ENCODE data around the gene STPG1.
A peak's percentile ranks its signal among the peaks of the same experiment; 100 is the strongest.

STPG1 gene

DNA sequence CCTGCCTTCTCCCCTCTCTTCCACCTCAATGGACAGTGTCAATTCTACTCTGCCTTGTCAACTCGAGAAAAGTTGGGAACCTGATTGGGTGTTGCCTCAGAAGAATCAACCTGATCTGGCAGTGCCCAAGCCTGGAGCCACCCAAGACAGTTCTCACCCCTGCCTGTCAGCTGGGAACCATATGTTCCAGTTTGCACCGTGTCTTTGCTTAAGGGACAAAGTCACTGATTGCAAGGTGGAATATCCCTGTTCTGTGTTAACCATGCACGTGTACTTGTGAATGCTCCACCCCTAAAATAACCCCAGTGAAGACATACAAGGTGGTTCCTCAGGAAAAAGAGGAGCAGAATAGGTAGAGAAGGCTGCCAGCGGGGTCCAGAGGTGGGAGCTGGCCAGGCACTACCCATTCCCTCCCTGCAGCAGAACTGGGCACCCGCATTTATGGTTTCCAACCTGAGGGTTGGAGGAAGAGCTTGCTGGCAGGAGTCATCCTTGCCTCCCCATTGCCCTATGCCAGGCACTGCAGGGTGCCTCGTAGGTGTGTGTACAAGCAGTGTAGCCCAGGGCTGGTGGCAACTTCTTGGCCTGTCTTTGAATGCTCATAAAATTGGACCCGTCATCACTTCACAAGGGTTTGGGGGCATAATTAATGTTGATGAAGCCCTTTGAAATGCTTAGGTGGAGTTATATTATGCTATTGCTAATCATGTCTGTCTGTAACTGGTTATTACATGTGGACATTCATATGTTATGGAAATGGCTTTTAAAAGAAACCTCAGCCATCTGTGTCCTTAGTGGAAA is 13.4 kb upstream of the STPG1 start:
- no peak for DNase-seq (ENCODE audit: low read depth in 2 of 2)

DNA sequence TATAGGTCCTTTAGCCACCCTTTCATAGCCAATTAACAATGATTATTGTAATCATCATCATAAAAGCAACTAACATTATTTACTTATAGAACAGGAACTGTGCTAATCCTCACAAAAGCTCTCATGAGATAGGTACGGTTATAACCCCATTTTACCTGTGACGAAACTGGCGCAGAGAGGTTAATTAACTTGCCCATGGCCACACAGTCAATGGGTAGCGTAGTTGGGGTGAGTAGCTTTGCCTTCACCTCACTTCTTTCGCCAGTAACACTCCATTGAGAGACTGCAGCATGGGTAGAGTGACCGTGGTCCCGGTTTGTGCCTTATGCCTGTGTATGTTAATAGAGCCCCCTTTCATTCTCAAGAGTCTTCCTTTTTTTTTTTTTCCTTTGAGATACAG is 12.3 kb upstream of the STPG1 start:
- no peak for DNase-seq (ENCODE audit: low read depth in 2 of 2)

DNA sequence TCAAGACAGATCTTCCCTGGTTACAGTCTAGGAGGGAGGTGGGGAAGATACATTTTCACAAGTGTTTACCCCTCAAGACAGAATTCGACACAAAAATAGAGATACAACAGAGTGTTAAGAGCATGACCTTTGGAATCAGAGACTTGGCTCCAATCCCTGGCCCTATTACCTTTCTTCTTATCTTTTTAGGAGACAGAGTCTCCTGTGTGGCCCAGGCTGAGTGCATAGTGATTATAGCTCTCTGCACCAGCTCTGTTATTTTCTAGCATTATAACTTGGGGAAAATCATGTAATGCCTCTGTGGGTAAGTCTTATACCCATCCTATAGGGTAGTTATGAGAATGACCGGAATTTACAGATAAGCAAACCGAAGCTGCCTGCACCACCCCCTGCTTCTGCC is 11.9 kb upstream of the STPG1 start:
- DNase-seq (ENCODE audit: low read depth in 2 of 2) = no peak

DNA sequence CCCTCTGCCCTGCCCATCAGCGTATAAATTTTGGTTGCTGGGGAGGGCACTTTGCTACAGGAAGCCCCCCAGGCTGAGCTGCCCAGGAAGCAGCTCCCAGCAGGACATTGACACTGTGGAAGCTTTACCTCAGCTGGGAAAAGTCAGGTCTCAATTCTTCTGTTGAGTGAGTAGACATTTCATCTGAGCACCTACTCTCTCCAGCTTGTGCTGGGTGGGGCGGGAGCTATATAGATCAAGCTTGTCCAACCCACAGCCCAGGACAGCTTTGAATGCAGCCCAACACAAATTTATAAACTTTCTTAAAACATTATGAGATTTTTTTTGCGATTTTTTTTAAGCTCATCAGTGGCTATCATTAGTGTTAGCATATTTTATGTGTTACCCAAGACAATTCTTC is 11.4 kb upstream of the STPG1 start:
- DNase-seq (ENCODE audit: low read depth in 2 of 2) = no peak

DNA sequence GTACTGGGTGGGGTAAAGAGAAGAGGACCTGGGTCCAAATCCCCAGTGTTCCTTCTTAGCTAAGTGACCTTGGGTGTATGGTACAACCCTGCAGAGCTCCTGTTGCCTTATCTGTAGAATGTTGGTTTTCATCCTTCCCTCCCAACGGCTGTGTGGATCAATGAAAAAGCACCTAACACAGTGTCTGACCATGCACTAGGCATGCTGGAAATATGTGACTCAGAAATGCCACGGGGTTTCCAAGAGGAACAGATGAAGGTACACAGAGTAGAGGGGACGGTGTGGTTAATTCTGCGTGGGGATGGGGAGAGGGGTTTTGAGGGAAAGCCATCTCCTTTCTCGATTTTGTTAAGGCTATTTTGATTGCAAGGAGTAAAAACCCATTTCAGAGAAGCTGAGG is 10.6 kb upstream of the STPG1 start:
- DNase-seq (ENCODE audit: low read depth in 2 of 2) = no peak

DNA sequence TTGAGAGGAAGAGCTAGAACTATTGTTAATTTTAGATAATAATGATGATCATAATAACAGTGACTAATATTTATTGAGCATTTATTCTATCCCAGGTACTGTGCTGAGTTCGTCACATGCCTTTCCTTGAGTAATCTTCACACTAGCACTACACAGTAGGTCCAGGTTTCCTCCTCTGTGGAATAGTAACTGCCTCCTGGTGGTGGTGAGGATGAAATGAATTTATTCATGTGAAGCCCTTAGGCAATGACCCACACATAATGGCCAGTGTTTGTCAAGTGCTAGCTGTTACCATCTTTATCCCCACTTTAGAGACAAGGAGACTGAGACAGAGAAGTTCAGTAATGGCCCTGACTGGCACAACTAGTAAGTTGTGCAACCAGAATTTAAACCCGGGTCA is 7.9 kb upstream of the STPG1 start:
- no peak for DNase-seq (ENCODE audit: low read depth in 2 of 2)

DNA sequence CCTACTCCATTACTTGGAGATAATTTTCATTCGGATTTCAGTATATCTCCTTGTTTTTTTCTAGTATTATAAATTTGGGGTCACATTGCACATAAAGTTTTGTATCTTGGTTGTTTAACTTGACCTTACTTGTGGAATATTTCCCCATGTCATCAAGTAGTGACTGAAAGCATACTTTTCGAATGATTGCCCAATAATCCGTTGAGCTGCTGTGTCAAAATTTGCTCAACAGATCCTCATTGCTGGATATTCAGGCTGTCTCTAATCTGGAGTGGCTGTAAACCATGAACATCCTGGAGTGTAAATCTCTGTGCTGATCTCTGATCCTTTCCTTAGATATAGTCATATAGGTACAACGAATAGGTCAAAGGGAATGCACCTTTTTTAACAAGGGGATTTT is 7.0 kb upstream of the STPG1 start:
- DNase-seq (ENCODE audit: low read depth in 2 of 2) = no peak

DNA sequence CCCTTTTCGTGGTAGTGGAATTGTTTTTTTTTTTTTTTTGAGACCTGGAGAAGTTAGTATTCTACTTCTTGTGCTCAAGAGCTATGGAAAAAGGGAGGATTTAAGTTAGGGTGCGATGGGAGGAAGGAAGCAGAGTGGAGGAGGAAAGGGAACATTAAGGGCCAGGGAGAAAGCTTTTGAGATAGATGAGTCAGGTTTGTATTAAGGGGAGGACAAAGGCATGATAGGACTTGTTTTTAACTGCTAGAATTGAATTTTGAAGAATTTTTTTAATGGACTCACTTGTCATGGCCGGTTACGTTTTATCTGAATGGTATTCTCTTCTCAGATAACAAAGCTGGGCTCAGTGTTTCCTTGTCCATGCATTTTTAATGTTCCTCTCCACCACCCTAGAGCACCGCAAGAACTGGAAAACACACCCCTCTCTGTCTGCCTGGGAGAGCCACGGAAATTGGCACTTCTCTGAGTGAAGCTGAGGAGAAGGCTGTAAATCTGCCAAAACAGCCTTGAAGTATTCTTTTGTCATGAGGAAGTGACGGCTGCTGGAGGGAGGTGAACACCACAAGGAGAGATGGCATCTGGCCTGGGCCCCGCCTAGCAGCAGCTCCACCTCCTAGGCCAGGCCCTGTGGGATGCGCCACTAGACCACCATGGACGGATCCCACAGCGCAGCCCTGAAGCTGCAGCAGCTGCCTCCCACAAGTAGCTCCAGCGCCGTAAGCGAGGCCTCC is 5.5 kb upstream of the STPG1 start:
- DNase-seq (ENCODE audit: low read depth in 2 of 2) = no peak

DNA sequence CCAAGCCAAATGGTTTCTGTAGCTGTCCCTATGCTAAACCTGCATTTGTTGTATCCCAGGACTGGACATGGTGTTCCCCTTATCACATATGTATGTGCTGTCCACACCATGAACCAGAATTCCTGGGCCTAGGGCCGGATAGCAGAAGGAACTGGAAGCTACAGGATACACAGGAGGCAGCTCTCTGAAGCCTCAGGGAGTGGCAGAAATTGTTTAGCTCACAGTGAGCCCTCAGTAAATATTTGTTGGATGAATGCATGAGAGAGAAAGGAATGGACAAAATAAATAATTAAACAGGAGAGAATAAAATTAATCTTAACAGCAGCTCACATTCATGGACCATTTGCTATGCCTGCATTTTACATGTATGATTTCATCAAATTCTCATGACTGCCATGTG is 4.1 kb upstream of the STPG1 start:
- DNase-seq (ENCODE audit: low read depth in 2 of 2) = no peak

DNA sequence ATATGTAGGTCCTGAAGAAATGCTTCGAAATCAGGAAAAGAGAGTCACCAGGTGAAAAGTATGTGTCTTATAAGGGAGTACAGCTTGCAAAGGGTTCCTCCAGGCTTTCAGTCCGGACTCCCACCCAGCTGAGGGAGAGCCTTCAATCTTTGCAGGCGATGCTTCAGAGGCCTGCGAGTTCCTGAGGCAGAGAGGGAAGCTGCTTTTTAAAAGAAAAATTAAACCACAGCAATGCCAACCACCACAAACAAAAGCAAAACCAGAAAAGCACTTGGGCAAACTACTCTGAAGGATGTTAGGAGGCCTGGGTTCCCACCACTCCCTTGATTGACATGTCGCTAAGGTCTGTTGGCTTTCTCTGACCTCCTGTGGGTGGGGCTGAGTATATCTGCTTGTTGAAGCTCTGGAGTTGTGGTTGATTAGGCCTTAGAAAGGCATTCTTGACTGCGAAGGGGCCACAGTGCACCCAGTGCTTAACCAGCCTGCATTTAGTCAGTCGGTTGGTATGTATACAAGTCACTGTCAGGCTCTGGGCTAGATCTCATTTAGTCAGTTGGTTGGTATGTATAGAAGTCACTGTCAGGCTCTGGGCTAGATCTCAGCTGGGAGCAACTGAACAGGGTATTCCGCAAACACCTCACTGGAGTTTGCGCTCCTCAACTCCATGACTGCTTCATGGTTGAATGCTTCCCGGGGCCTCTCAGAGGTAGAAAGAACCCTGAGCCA is 3.2 kb upstream of the STPG1 start:
- no peak for DNase-seq (ENCODE audit: low read depth in 2 of 2)

DNA sequence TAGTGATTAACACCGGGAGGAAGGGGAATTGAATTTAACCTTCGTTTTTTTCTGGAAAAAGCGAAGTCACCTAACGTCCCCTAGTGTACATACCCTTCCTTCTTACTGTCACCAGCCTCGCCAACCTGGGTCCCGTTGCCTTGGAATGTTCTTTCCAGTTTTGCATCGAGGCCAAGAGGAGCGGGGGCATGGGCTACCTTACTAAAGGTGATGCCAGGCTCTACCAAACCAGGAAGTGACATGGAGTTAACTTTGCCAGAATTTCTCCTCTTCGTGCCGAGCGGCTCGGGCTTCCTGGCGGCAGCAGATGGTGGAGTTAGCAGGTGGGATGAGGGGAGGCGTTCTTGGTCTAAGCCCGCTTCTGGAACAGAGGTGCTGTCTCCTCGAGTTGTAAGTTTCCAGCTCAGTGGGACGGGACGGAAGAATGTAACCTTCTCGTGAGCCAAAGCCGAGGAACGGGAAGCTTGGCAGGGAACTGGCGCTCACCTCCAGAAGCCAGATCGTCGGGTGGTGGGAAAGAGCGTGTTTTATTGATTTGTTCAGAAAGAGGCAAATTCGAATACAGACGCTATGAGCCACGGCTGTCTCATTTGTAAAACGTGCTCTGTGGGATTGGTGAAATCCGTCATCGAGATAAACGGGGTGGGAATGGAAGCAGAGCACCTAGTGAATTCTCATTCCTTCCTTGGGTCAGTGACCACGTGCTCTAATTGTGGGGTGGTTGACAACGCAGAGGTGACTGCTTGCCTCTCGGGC is 2.5 kb upstream of the STPG1 start:
- DNase-seq (ENCODE audit: low read depth in 2 of 2) = no peak

DNA sequence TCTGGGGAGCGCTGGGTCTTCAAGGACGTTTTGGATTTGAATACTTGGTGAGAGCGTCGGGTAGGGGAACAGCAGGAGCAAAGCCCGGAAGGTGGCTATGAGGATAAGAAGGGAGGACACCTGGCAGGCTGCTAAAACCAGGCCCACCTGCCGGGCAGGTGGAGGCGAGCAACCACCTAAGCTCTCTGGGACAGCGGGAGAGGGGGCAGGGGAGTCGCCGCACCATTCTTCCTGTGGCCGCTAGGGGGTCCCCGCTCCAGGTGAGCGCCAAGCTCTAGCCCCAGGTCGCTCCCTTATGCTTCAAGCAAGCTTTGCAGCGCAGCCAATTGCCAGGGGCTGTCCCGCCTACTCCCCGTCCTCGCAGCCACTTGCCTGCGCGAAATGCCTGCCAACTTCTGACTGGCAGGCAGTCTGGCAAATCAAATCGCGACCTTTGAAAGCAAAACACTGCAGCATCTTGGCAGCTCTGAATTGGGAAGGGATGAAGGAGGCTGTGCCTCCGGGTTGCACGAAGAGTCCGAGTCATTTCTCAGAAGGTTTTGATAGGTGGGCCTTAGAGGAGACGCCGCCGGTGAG is 1.8 kb upstream of the STPG1 start, which contains the start of gene NIPAL3:
Gene NIPAL3 (plus strand): TSS at position 469 of the 576 bp plus-strand sequence. CDS start 3,746 bp downstream, outside the sequence.
- DNase-seq (ENCODE audit: low read depth in 2 of 2) = peak; percentile 91 to 98

DNA sequence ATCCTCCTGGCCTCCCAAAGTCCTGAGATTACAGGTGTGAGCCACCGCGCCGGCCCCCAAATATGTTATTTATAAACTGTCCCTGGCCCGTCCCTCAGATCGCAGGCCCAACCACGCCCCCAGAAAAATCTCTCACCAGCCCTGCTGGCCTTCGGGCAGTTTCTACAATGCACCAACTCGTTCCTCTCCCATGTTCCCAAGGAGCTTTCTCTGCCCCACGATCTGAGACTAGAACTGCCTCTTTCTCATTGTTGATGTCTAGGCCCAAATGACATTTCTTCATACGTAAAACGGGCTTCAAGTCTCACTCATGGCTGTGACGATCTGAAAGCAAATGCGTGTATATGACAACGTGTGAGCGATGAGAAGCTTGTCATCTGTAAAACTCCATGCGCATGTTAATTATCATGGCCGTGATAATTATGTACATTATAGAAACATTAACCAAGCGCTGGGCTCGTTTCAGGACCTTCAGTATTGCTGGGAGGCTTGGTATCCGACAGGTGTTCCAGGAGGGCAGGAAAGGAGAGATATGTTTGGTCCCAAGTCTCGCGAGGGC is 1.3 kb upstream of the STPG1 start:
- DNase-seq (ENCODE audit: low read depth in 2 of 2) = no peak

DNA sequence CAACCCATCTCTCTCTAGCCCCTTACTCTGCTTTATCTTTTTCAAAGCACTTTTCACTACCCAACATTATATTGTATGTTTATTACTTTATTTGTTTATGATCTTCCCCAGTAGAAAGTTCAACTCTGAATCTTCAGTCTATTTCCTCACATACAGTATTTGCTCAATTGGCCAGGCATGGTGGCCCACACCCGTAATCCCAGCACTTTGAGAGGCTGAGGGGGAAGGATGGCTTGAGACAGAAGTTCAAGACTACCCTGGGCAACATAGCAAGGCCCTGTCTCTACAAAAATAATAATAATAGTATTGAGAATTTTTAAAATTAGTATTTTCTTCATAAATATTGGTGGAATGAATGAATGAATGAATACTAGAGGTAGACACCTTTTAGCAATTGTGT is 1.2 kb downstream of the STPG1 start:
- DNase-seq (ENCODE audit: low read depth in 2 of 2) = no peak

DNA sequence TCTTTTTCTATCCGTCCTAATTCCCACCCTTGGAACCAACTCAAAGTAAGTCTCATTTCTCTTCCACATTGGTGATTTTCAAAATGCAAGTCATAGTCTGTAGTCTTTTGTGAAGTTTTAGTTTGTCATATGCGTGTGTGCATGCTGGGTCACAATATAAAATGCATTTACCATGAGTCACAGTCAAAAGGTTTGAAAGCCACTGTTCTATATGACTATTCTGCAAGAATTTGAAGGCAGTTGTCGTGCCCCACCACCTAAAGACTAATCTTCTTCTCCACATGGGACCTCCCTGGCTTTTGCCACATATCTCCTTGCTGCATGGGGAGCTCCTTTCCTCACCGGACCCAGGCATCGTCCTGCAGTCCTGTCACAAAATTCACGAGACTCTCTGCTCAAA is 1.6 kb downstream of the STPG1 start:
- no peak for DNase-seq (ENCODE audit: low read depth in 2 of 2)

DNA sequence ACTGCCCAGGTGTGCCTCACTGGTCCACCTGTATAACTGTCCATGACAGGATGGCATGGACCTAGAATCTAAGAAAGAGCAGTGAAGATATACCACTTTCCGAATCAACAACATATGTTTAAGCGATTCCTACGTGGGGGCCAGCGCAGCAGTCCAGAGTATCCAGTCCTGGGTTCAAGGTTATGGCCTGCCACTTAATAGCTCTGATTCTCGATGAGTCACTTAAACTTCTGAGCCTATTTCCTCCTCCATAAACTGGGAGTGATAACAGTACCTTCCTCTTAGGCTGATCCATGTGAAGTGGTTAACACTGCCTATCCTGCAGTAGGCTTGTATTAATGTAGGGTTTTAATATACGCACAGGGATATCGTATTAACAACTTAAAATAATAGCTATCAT is 2.8 kb downstream of the STPG1 start:
- no peak for DNase-seq (ENCODE audit: low read depth in 2 of 2)

DNA sequence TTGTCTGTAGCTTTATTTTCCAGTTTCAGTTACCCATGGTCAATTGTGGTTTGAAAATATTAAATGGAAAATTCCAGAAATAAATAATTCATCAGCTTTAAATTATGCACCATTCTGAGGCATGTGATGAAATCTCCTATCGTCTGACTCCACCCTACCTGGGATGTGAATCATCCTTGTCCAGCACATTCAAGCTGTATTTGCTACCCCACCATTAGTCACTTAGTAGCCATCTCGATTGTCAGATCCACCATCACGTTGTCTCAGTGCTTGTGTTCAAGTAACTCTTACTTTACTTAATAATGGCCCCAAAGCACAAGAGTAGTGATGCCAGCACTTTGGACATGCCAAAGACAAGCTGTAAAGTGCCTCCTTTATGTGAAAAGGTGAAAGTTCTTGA is 4.0 kb downstream of the STPG1 start:
- DNase-seq (ENCODE audit: low read depth in 2 of 2) = no peak

DNA sequence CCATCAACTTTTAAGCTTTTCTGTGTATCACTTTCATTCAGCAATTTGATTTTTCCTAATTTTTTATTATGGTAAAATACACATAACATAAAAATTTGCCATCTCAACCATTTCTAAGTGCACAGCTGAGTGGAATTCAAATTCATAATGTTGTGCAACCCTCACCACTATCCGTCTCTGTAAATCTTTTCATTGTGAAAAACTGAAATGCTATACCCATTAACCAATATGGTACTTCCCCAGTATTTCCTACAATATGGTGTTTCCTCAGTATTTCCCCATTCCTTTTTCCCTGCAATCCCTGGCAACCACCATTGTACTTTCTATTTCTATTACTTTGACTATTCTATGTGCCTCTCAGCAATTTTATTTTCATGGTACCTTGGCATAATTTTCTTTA is 6.8 kb downstream of the STPG1 start:
- no peak for DNase-seq (ENCODE audit: low read depth in 2 of 2)

DNA sequence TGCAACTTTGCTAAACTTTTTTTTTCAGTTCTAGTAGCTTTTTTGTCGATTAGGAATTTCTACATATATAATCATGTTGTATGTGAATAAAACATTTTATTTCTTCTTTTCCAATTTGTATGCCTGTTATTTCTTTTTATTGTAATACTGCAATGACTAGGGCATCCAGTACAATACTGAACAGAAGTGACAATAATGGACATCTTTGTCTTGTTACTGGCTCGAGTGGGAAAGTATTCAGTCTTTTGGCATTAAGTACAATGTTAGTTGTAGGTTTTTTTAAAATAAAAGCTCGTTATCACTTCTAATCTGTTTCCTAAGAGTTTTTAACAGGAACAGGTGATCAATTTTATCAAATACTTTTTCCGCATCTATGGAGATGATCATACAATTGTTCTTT is 9.8 kb downstream of the STPG1 start:
- no peak for DNase-seq (ENCODE audit: low read depth in 2 of 2)

DNA sequence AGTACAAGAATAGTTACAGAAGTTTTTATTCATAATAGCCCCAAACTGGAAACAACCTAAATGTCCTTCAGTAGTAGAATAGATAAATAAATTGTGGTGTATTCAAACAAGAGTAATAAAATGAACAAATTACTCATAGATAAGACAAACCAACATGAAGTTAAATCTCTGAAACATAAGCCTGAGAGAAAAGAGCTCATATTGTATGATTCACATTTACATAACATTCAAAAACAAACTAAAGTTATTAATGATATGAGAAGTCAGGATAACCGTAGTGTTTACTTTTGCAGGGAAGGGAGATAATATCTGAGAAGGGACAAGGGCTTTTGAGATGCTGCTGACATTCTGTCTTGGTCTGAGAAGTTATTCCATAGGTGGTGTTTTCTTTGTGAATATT is 13.5 kb downstream of the STPG1 start:
- no peak for DNase-seq (ENCODE audit: low read depth in 2 of 2)

DNA sequence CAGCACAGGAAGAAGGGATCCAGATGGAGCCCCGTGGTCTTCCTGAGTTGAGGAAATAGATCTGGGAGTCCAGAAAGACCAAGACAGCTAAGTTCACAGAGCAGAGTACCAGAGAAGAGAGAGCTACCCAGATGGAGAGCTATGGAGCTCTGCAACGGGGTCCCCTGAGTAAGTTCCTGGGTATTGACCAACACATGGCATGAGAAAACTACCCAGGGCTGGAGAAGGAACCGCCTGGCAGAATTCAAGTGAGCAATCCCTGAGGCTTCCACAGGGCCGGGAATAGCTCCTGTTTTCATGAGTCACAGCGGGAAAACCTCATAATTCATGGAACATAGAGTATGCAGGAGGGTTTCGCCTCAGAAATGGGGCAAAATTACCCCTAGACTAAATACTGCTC is 19.7 kb downstream of the STPG1 start:
- no peak for DNase-seq (ENCODE audit: low read depth in 2 of 2)

Data from activated CD8-positive, alpha-beta memory T cell treated with anti-CD3 and anti-CD28 coated beads for 4 hours (primary cell).